Activated CD4-positive, alpha-beta T cell treated with anti-CD3 and anti-CD28 coated beads, Interleukin-2, amount 50 U/mL, for 48 hours (primary cell): ENCODE measurements around the gene C4orf54.

ENCODE experiments used
- DNase-seq, 2 experiments: peaks; one replicate each; pipeline ENCODE4 v3.0.0-alpha.2; 2020

The C4orf54 gene

DNA sequence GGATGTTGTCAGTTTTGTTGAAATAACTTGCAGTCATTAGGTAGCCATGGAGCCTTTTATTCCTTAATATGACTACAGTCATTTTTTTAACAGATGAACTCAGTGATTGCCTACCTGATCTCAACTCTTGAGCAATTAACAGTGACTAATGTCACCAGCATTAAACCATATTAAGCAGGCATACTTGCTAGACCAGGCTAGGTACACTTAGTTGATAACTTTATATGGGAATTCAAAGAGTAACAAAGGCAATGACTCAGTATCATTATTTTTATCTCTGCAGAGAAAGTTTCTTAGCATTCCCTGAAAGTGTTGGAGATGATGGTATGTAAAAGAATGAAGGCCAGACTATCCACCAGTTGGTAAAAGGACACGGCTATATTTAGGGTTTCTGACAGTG is at the start of gene C4orf54:
C4orf54 (minus strand) TSS at position 31 of the 400 bp plus-strand sequence. CDS start 3,180 bp downstream, outside the sequence.
- DNase-seq = no peak

GRCh38 chr4:99705891-99706290 is 48.3 kb upstream of the C4orf54 start:
- DNase-seq = no peak

DNA sequence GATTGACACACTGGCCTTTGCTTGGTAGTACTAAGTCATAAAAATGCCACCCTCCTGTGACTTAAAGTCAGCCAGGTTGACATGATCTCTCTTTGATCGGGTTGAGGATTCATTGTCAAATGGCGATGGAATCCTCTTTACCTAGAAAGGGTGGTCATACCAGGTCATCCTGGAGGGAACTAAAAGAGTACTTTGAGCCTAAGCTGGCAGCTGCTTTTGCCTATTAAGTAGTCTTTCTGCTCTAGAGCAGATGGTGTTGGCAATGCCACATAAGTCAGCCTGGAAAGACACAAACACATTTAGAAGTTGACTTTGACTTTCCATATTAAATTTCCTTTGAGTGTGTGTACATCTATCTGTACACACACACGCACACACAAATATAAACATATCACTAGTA is 39.2 kb upstream of the C4orf54 start:
- no peak for DNase-seq

DNA sequence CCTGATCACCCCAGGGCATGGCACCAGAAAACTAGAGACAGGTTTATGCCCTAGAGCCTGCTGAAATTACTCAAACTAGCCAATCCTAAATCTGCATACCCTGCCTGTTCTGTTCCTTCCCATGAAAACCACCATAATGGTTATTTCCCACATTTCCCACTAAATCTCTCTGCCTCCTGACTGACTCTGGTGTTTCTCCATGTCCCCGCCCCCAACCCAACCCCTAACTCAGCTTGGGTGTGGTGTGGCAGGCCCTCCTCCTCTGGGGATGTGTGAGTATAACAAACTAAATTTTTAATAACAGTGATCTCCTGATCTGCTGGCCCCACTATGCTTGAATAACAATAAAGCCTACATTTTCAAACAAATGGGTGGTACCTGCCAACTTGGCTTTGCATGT is 35.5 kb upstream of the C4orf54 start:
- no peak for DNase-seq

DNA sequence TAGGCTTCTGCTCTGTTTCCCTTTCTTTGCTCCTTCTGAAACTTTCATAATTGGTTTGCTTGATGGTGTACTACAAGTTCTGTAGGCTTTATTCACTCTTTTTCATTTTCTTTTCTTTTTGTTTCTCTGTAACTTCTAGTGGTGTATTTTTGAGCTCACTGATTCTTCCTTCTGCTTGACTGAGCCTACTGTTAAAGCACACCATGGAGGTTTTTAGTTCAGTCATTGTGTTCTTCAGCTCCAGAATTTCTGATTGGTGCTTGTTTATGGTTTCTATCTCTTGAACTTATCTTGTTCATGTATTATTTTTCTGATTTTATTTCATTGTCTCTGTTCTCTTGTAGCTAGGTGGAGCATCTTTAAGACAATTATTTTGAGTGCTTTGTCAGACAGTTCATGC is 33.4 kb upstream of the C4orf54 start:
- DNase-seq = no peak

- no peak for DNase-seq
Observed at GRCh38 chr4:99690472-99690871, 32.8 kb upstream of the C4orf54 start.

DNA sequence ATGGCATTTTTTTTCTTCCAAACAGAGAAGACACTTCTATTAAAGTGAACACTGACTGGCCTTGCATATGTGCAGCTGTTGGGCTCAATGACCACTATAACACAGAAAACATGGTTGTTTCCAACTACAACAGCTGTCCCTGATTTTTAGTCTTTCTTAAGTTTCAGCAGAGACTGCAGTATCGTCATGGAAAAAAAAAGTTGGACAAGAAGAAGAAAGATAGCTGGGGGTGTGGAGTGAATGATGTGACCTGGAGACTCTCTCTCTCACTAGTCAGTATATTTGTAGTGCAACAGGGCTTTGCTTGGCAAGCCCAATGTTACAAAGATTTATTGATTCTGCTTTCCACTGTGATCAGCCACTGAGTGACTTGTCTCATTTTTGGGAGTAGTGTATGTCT is 29.5 kb upstream of the C4orf54 start:
- DNase-seq = no peak

DNA sequence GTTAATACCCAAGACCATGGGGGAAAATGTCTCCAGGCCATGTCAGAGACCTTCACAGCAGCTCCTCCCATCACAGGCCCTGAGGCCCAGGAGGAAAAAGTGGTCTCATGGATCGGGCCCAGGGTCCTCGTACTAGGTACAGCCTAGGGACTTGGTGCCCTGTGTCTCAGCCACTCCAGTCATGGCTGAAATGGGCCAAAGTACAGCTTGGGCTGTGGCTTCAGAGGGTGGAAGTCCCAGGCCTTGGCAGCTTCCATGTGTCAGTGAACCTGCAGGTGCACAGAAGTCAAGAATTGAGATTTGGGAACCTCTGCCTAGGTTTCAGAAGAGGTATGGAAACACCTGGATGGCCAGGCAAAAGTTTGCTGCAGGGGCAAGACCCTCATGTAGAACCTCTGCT is 27.6 kb upstream of the C4orf54 start:
- DNase-seq = no peak

GRCh38 chr4:99683895-99684294 is 26.3 kb upstream of the C4orf54 start:
- DNase-seq = no peak

- no peak for DNase-seq
Observed at GRCh38 chr4:99679976-99680375, 22.3 kb upstream of the C4orf54 start.

- no peak for DNase-seq
Observed at GRCh38 chr4:99679204-99679603, 21.6 kb upstream of the C4orf54 start.

- no peak for DNase-seq
Observed at GRCh38 chr4:99677161-99677560, 19.5 kb upstream of the C4orf54 start.

GRCh38 chr4:99670409-99671073 is 12.9 kb upstream of the C4orf54 start:
- no peak for DNase-seq

DNA sequence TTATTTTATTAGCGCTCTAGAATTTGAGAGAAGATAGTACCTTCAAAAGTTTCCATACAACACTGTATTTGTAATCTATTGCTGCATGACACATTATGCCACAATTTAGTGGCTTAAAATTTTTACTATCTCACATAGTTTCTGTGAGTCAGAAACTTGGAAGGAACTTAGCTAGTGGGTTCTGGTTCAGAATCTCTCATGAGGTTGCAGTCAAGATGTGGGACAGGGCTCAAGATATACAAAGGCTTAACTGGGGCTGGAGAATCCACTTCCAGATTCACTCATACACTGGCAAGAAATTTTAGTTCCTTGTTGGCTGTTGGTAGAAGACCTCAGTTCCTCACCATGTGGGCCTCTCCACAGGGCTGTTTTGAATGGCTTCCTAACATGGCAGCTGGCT is 11.5 kb upstream of the C4orf54 start:
- DNase-seq = no peak

GRCh38 chr4:99668472-99668871 is 10.8 kb upstream of the C4orf54 start:
- DNase-seq = no peak

DNA sequence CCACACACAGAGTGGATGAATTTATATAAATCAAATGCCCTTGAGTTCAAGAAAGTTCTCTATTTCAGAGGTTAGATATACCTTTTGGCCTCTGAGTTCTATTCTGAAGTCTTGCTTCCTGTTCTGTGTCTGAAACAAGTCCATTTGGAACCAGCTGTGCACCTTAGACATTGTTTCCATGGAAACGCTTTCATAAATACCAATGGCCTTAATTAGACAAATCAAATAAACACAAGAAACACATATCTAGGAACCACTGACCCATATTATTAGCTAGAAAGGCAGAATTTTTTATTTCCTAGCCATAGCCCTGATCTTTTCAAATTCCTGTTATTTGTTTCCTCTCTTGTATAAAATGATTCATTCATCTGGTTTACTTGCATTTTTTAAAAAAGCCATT is 8.4 kb upstream of the C4orf54 start:
- DNase-seq = no peak

DNA sequence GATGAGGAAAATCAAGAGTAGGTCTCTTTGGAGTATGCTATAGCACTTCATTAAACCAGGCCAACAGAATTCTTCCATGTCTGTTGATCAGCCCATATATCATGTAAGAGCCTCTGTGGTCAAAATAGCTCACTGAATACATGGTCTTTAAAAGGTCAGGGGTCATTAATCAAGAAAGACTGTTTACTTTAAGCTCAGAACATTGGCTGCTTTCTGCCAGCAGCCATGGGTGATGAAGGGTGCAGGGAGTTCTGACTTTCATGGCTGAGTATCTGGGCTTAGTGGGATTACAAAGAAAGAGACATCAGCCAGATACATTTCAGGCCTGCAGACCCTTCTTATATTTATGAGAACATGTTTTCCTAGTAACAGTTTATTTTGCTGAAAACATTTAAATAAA is 7.1 kb upstream of the C4orf54 start:
- no peak for DNase-seq

- DNase-seq = no peak
Observed at GRCh38 chr4:99661907-99662306, 4.3 kb upstream of the C4orf54 start.

- no peak for DNase-seq
Observed at GRCh38 chr4:99658666-99659065, 1.0 kb upstream of the C4orf54 start.

DNA sequence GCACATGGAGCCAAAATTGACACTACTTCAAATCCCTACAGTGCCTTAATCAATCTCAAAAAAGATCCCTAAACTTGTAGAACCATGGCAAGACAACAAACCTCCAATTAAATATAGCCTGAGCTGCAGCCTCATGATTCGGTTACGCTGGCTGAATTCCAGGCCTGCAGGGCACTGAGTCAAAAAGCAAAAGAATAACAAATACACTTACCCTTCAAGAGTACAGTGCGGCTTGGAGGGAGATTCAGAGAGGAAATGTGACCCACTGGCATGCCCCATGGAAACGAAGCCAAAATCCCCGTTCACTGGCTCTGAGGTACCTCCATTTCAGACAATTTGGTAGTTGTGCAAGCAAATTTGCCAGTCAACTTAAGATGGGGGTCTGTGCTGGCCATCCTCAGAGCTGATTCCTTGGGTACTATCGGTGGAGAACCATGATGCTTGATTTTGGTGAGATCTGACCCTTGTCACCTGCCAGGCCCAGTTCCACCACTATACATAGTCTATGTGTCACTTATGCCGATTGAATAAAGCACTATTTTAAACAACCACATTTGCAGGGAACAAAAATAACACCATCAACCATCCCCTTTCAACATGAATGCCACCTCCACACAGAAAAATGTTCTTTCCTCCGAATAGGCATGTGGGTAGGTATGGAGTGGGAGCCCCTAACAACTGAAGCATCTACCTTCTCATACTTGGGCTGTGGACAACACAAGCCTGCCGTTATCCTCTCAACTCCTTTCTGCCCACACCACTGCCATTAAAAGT is 2.1 kb downstream of the C4orf54 start:
- DNase-seq = no peak

DNA sequence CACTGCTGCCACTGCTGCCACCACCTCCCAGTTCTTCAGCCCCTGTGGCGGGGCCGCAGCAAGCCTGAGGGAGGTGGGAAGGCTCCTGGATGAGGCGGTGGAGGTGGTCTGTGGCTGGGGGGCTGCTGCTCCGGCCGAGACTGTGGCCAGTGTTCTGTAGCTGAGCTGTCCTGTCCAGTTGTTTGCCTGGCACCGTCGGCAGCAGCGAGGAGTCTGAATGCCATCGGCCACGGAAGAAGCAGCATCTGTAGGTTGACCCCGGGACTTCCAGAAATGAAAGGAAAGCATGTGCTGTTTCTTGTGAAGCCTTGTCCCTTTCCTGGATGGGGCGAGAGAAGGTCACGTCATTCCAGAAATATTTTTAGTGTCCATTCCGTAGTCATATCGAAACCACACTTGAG is 3.3 kb downstream of the C4orf54 start:
- no peak for DNase-seq

DNA sequence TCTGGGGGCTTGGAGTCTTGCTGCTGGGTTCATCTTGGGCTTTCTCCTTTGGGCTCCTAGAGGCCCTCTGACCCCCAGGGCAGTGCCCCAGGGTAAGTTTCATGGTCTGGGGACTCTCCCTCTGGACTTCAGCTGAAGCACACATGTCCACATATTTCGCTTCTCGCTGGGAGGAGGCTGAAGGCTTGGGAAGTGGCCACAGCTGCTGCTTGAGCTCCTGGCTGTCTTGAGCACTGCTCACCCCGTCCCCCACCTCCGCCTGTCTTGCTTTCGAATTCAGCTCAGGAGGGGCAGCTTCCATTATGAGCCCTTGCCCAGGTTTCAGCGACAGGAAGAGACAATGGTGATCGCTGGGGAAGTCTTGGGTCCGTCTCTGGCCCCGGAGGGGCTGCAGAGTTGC is 3.7 kb downstream of the C4orf54 start:
- no peak for DNase-seq

DNA sequence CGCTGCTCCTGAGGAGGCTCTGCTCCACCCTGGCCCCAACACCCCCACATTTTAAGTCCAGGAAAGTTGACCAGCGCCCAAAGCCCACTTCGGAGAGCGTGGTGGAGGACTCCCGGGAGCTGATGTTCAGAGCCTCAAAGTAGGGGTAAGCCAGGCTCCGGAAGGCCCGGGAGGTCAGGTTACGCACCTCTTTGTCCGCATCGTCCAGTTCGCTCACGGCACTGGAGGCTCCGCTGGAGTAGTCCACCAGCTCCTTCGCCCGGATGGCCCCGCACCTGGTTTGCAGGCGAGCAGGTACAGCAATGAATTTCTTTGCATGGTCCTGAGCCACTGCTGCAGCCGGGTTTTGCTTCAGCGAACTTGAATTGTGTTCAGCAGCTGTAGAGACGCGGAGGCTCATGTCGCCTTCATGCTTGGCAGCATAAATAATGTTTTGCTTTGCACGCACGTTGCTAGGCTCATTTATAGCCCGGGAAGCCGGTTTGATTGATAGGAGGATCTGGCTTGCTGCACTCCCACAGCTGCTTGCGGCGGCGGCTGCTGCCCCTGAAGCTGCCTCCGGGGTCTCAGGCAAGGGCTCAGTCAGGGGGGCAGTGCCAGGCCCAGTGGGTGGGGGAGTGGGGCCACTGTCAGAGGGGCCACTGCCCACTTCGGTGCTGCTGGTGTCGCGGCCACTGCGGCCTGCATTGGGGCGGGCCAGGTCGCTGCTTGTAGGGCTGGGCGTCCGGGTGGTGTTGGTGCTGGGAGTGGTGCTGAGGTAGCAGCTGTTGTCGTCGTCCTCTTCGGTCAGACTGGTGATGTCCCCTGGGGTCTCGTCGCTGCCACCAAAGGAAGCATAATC is 4.8 kb downstream of the C4orf54 start:
- DNase-seq = no peak
